H1 (cell line): ENCODE measurements around the gene RIBC2. TPM values are rescaled to one million over a fixed set of nuclear protein-coding genes. Genes with fewer than 3 reads are reported as not detected.

Experiments used
- ATF2 ChIP-seq: IDR thresholded peaks from 2 replicates; pipeline ENCODE4 v1.6.1; 2012; ENCODE audit warnings: low read length, inconsistent platforms
- CEBPB ChIP-seq: IDR thresholded peaks from 2 replicates; pipeline ENCODE4 v1.6.1; 2012; ENCODE audit warnings: low read depth, low read length
- FOSL1 ChIP-seq: IDR thresholded peaks from 2 replicates; pipeline ENCODE4 v1.6.1; 2011; ENCODE audit warnings: mild to moderate bottlenecking, low read depth, low read length, moderate library complexity; ENCODE audit not compliant: insufficient read depth
- KDM1A ChIP-seq: fragments of 200-600, 300-600 bp; sonication (generic); IDR thresholded peaks from 2 replicates; pipeline ENCODE4 v1.7.1; 2016; ENCODE audit warnings: mild to moderate bottlenecking, low read length, borderline replicate concordance
- SIX5 ChIP-seq: IDR thresholded peaks from 2 replicates; pipeline ENCODE4 v1.6.1; 2011; ENCODE audit warnings: mild to moderate bottlenecking, low read depth, low read length
- SP2 ChIP-seq: IDR thresholded peaks from 2 replicates; pipeline ENCODE4 v1.6.1; 2012; ENCODE audit warnings: mild to moderate bottlenecking, low read length, inconsistent platforms
- polyA plus RNA-seq, 7 experiments: library from polyadenylated mRNA; depleted of rRNA in 3 of 7; stranded (reverse) in 5 of 7; unstranded in 2 of 7; fragments of >200 nt in 5 of 7; fragments of 200-250 nt in 2 of 7; gene quantifications; 1 replicate in 5 of 7; 2 replicates in 1 of 7; 4 replicates in 1 of 7; pipeline versions ENCODE4 v1.2.1 to v1.2.3, GENCODE V29; 2011 to 2013; ENCODE audit warnings: missing spikeins in 2 of 7, mixed read lengths in 2 of 7
- total RNA-seq: library from RNA; stranded (reverse); fragmentation: NEBNext Ultra II Directional; extraction: Animal tissue kit (Norgen Biotek cat#: 25700); gene quantifications from 2 replicates; pipeline ENCODE4 v1.2.1, GENCODE V29; 2021

Gene RIBC2
- total and polyA plus RNA-seq, 2 of the 8 experiments (the other 6 are each of a cell fraction or from before 2014, with no cell fraction given), result 0.79 to 2.1 TPM

DNA sequence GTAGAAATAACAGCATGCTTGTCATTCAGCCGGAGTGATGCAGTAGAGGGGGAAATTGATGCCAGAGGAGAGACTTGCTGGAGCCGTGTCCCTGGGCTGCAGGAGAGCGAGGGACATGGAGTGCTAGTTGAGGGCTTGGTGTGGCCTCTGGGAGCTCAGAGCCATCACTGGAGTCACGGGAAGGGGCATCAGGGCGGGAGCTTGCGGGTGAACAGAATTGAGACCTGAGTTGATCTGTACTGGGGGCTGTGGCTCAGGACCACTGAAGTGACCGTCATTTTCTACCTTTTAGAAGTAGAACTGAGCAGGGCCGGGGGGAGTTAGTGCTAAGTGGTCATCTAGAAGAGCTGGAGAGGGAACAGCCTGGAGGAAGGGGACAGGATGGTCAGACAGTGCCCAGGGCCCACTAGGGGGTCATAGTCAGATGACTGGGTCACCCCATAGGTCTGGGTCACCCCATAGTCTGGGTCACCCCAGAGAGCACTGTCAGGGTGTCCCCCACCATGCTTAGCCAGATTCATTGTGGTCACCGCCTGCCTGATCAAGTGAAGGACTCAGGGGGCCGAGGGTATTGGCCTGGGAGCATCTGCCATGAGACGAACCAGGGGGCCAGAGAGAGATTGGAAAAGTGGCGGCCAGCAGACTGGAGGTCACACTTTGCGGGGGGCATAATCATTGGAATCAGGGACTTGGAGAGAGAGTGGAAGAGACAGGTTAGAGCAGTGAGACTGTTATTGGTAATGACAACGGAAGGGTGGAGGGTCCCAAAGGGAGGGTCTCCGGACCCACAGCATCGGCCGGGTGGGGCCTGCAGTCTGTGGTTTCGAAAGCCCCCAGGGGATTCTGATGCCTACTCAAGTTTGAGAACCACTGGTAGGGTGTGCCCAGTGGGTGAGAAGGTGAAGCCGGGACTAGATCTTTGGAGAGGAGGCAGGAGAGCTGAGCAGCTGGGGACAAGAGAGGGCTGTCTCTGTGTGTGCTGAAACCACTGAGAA is 15.2 kb downstream of the RIBC2 start (continued):
- TF ChIP-seq CEBPB, result no peak
- TF ChIP-seq ATF2, result no peak
- no peak for TF ChIP-seq FOSL1
- TF ChIP-seq SIX5, result no peak
- no peak for TF ChIP-seq KDM1A
- no peak for TF ChIP-seq SP2
- TF ChIP-seq, all 59 proteins: peak for 0
